ENCODE measurements around the gene CPN2. TPM values are rescaled to one million over a fixed set of nuclear protein-coding genes. Genes with fewer than 3 reads are reported as not detected.

CPN2 gene
- total and polyA plus RNA-seq, 4 donors = 20.4 to 196 (median 128) TPM

- Histone ChIP-seq H3K4me1 (ENCODE audit: control insufficient read depth in 4 of 4, insufficient read depth in 4 of 4, low read length in 3 of 4) (peaks cover 0 to 14% (median 7%) of the 10 kb centered on the region in 4 donors), H3K9ac (ENCODE audit: low read depth in 1 of 2, low read length in 2 of 2) (no peak overlapping the region), H3K27ac (ENCODE audit: low read depth in 1 of 2, low read length in 2 of 2) (no peak overlapping the region), H3K27me3 (ENCODE audit: control insufficient read depth in 4 of 4, insufficient read depth in 4 of 4, low read length in 3 of 4) (no peaks in the 10 kb centered on the region), H3K9me3 (ENCODE audit: control insufficient read depth in 4 of 4, low read length in 3 of 4) (no peaks in the 10 kb centered on the region), H3K36me3 (ENCODE audit: control insufficient read depth in 4 of 4, insufficient read depth in 3 of 4, low read depth in 1 of 4, low read length in 3 of 4) (no peaks in the 10 kb centered on the region), H3K4me3 (ENCODE audit: low read depth in 1 of 3, low read length in 3 of 3) (no peak overlapping the region)
- TF ChIP-seq EGR1 (IDR thresholded peaks at IDR 0.05; ENCODE audit: low read depth in 2 of 2) = no peak
- no peak for TF ChIP-seq FOXA1 (IDR thresholded peaks at IDR 0.05)
- no peak for TF ChIP-seq SP1 (IDR thresholded peaks at IDR 0.05)
- TF ChIP-seq RXRA (IDR thresholded peaks at IDR 0.05) = no peak
- TF ChIP-seq HNF4G (IDR thresholded peaks at IDR 0.05) = no peak
- TF ChIP-seq YY1 (IDR thresholded peaks at IDR 0.05) = no peak
- no peak for TF ChIP-seq JUND (IDR thresholded peaks at IDR 0.05)
- no peak for TF ChIP-seq MAX (IDR thresholded peaks at IDR 0.05)
- TF ChIP-seq, protein P1, sequence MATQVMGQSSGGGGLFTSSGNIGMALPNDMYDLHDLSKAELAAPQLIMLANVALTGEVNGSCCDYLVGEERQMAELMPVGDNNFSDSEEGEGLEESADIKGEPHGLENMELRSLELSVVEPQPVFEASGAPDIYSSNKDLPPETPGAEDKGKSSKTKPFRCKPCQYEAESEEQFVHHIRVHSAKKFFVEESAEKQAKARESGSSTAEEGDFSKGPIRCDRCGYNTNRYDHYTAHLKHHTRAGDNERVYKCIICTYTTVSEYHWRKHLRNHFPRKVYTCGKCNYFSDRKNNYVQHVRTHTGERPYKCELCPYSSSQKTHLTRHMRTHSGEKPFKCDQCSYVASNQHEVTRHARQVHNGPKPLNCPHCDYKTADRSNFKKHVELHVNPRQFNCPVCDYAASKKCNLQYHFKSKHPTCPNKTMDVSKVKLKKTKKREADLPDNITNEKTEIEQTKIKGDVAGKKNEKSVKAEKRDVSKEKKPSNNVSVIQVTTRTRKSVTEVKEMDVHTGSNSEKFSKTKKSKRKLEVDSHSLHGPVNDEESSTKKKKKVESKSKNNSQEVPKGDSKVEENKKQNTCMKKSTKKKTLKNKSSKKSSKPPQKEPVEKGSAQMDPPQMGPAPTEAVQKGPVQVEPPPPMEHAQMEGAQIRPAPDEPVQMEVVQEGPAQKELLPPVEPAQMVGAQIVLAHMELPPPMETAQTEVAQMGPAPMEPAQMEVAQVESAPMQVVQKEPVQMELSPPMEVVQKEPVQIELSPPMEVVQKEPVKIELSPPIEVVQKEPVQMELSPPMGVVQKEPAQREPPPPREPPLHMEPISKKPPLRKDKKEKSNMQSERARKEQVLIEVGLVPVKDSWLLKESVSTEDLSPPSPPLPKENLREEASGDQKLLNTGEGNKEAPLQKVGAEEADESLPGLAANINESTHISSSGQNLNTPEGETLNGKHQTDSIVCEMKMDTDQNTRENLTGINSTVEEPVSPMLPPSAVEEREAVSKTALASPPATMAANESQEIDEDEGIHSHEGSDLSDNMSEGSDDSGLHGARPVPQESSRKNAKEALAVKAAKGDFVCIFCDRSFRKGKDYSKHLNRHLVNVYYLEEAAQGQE (IDR thresholded peaks at IDR 0.05) = no peak
- no peak for TF ChIP-seq RAD21 (IDR thresholded peaks at IDR 0.05)
- no peak for TF ChIP-seq HNF4A (conservative IDR thresholded peaks at IDR 0.05)
- no peak for TF ChIP-seq CTCF (IDR thresholded peaks at IDR 0.05; ENCODE audit: low read depth, low read length, missing input control)
- no peak for TF ChIP-seq NR2F2 (IDR thresholded peaks at IDR 0.05)
- TF ChIP-seq, protein P2, sequence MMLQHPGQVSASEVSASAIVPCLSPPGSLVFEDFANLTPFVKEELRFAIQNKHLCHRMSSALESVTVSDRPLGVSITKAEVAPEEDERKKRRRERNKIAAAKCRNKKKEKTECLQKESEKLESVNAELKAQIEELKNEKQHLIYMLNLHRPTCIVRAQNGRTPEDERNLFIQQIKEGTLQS (IDR thresholded peaks at IDR 0.05) = no peak
- TF ChIP-seq GABPA (IDR thresholded peaks at IDR 0.05 in 1 of 2, conservative IDR thresholded peaks at IDR 0.05 in 1 of 2) = no peak
- TF ChIP-seq TAF1 (conservative IDR thresholded peaks at IDR 0.05) = no peak
- TF ChIP-seq FOXA2 (IDR thresholded peaks at IDR 0.05) = no peak
- no peak for TF ChIP-seq ZBTB33 (IDR thresholded peaks at IDR 0.05)
- no peak for DNase-seq (ENCODE audit: low spot score)
- WGBS = 96% methylated on average over 2 of the region's 2 CpGs
Observed at GRCh38 chr3:194311000-194311399, 40.1 kb downstream of the CPN2 start.

Data from liver (tissue), 9 donors.